IMR-90 (cell line): ENCODE data around the gene KL.

Source experiments
- BHLHE40 ChIP-seq: fragments of 150-350 bp; IDR thresholded peaks from 2 replicates; pipeline ENCODE4 v1.6.1; 2016; ENCODE audit warnings: mild to moderate bottlenecking, low read depth, low read length
- CTCF ChIP-seq: conservative IDR thresholded peaks from 2 replicates; pipeline ENCODE4 v1.5.1; 2012; ENCODE audit warnings: mild to moderate bottlenecking, low read depth, low read length, improper control_type of control experiment
- MAFK ChIP-seq: IDR thresholded peaks from 2 replicates; pipeline ENCODE4 v1.6.1; 2012; ENCODE audit warnings: low read depth, low read length, improper control_type of control experiment
- MXI1 ChIP-seq: IDR thresholded peaks from 2 replicates; pipeline ENCODE4 v1.6.1; 2012; ENCODE audit warnings: low read depth, mild to moderate bottlenecking, low read length, moderate library complexity, borderline replicate concordance
- NFE2L2 ChIP-seq: fragments of 150-350 bp; IDR thresholded peaks from 2 replicates; pipeline ENCODE4 v1.6.1; 2016; ENCODE audit warnings: low read depth, mild to moderate bottlenecking, low read length
- POLR2A ChIP-seq: IDR thresholded peaks from 2 replicates; pipeline ENCODE4 v1.6.1; 2012; ENCODE audit warnings: mild to moderate bottlenecking, low read depth, low read length
- RAD21 ChIP-seq: IDR thresholded peaks from 2 replicates; pipeline ENCODE4 v1.6.1; 2012; ENCODE audit warnings: low read length, improper control_type of control experiment
- USF2 ChIP-seq: fragments of 150-350 bp; IDR thresholded peaks from 2 replicates; pipeline ENCODE4 v1.6.1; 2017; ENCODE audit warnings: mild to moderate bottlenecking, antibody characterized with exemption, low read length, low read depth

- TF ChIP-seq BHLHE40 (no peak), CTCF (no peak), MXI1 (no peak), RAD21 (no peak), POLR2A (no peak), USF2 (no peak), NFE2L2 (no peak), MAFK (no peak)
Measured at GRCh38 chr13:33028620-33029019, 12.4 kb downstream of the KL start.
